GM10266 (cell line): ENCODE measurements around the gene PGF.
"Not testable (repeated sequence)": the region's sequence is repeated elsewhere in the genome, so short reads cannot be mapped to it uniquely, and the experiment has no call there.

Source experiments
- DNase-seq: peaks from one replicate; pipeline ENCODE4 v3.0.0; 2012; ENCODE audit errors: extremely low spot score
- CTCF ChIP-seq: IDR thresholded peaks from 2 replicates; pipeline ENCODE4 v1.5.1; 2012; ENCODE audit warnings: mild to moderate bottlenecking, low read depth; ENCODE audit not compliant: control insufficient read depth, insufficient read depth; ENCODE audit errors: missing control alignments

Gene PGF

GRCh38 chr14:74955229-74956026 lies at the start of gene PGF:
Gene PGF (minus strand): TSS chr14:74955597. CDS start chr14:74955242, 355 bp downstream.
- TF ChIP-seq CTCF = no peak
- peak; percentile 72 for DNase-seq

- no peak for TF ChIP-seq CTCF
- no peak for DNase-seq
These were observed 48.0 kb upstream of the PGF start for GRCh38 chr14:75003250-75004027.

- DNase-seq = peak; percentile 95
- peak; percentile 2 for TF ChIP-seq CTCF
These were observed 47.2 kb upstream of the PGF start, which contains the start of gene EIF2B2 for GRCh38 chr14:75002392-75003249. Gene EIF2B2 (plus strand): TSS chr14:75002921. CDS start chr14:75002991, 70 bp downstream.

- no peak for TF ChIP-seq CTCF
- no peak for DNase-seq
These were observed 46.5 kb upstream of the PGF start for GRCh38 chr14:75001899-75002298.

GRCh38 chr14:75001261-75001660 lies 45.9 kb upstream of the PGF start:
- TF ChIP-seq CTCF = no peak
- no peak for DNase-seq

GRCh38 chr14:74995781-74996180 lies 40.4 kb upstream of the PGF start:
- DNase-seq = not testable (repeated sequence)

- DNase-seq = not testable (repeated sequence)
These were observed 38.8 kb upstream of the PGF start for GRCh38 chr14:74994182-74994581.
